Measurements from ENCODE around the gene CAMK1D.

GRCh38 chr10:12758271-12758670 is 408.9 kb downstream of the CAMK1D start:
- TF ChIP-seq REST (IDR thresholded peaks at IDR 0.05; ENCODE audit: unreplicated experiment) (no peak), CTCF (conservative IDR thresholded peaks at IDR 0.05; ENCODE audit: low read depth in 2 of 2) (no peak), POLR2AphosphoS5 (IDR thresholded peaks at IDR 0.05; ENCODE audit: low read depth) (no peak), EZH2 (IDR thresholded peaks at IDR 0.05; ENCODE audit: low read depth, unreplicated experiment) (no peak), EZH2phosphoT487 (IDR thresholded peaks at IDR 0.05; ENCODE audit: unreplicated experiment) (no peak), ZNF331 (CRISPR knock-in tag; IDR thresholded peaks at IDR 0.05; ENCODE audit: low read depth) (no peak), CREB1 (CRISPR knock-in tag; IDR thresholded peaks at IDR 0.05; ENCODE audit: low read depth) (no peak), NANOG (IDR thresholded peaks at IDR 0.05; ENCODE audit: borderline replicate concordance) (no peak), ETS1 (IDR thresholded peaks at IDR 0.05) (no peak), STAT1 (IDR thresholded peaks at IDR 0.05; ENCODE audit: unreplicated experiment) (no peak), JUNB (IDR thresholded peaks at IDR 0.05; ENCODE audit: unreplicated experiment) (no peak), ZNF462 (CRISPR knock-in tag; IDR thresholded peaks at IDR 0.05) (no peak)
